NCI-H446 (cell line): ENCODE measurements around the gene CCNO.

ENCODE experiments used
- DNase-seq, 2 experiments: peaks; one replicate each; lab custom pipeline; 2025; lab: John Stamatoyannopoulos, UW

Gene CCNO

GRCh38 chr5:55232985-55233928 lies at the start of gene CCNO:
CCNO (minus strand) TSS chr5:55233608; CDS start chr5:55233523, 85 bp downstream.
- DNase-seq = peak; percentile 66 to 89

GRCh38 chr5:55278778-55279177 lies 45.4 kb upstream of the CCNO start:
- DNase-seq = no peak

GRCh38 chr5:55276771-55277170 lies 43.4 kb upstream of the CCNO start:
- no peak for DNase-seq

- no peak for DNase-seq
Observed at GRCh38 chr5:55258339-55258738, 24.9 kb upstream of the CCNO start.

GRCh38 chr5:55254802-55255201 lies 21.4 kb upstream of the CCNO start:
- DNase-seq = no peak

- DNase-seq = no peak
Observed at GRCh38 chr5:55250064-55250463, 16.7 kb upstream of the CCNO start.

GRCh38 chr5:55241746-55242145 lies 8.3 kb upstream of the CCNO start:
- DNase-seq = no peak

GRCh38 chr5:55236800-55237199 lies 3.4 kb upstream of the CCNO start:
- DNase-seq = no peak

- no peak for DNase-seq
Observed at GRCh38 chr5:55234121-55234700, 803 bp upstream of the CCNO start.

GRCh38 chr5:55232271-55232984 lies 980 bp downstream of the CCNO start:
- DNase-seq = no peak

GRCh38 chr5:55231919-55232270 lies 1.5 kb downstream of the CCNO start:
- no peak for DNase-seq

GRCh38 chr5:55231029-55231918 lies 2.1 kb downstream of the CCNO start:
- no peak for DNase-seq

GRCh38 chr5:55230086-55230629 lies 3.2 kb downstream of the CCNO start:
- no peak for DNase-seq

- peak in 1 of 2 experiments; percentile 58 for DNase-seq
Observed at GRCh38 chr5:55227664-55228430, 5.6 kb downstream of the CCNO start.

- peak; percentile 19 to 73 for DNase-seq
Observed at GRCh38 chr5:55226934-55227663, 6.3 kb downstream of the CCNO start, which contains the start of gene MCIDAS. MCIDAS (minus strand) TSS chr5:55227315; CDS start chr5:55227138, 177 bp downstream.

- peak; percentile 43 to 82 for DNase-seq
Observed at GRCh38 chr5:55226027-55226933, 7.1 kb downstream of the CCNO start.

GRCh38 chr5:55225346-55225745 lies 8.1 kb downstream of the CCNO start:
- peak in 1 of 2 experiments; percentile 10 for DNase-seq

GRCh38 chr5:55223812-55224240 lies 9.6 kb downstream of the CCNO start:
- DNase-seq = no peak
